Psoas muscle (tissue), 8 donors: ENCODE data around the gene FAM107B. TPM values are rescaled to one million over a fixed set of nuclear protein-coding genes. Genes with fewer than 3 reads are reported as not detected.

Experiments
- ATAC-seq, 4 donors: fragments of 200-7000 bp; cut with Tn5 transposase; one replicate each; pipeline ENCODE4 v1.9.1; 2020; ENCODE audit warnings: moderate library complexity in 3 of 4, mild to moderate bottlenecking in 2 of 4
- DNase-seq, 2 donors: peaks; one replicate each; pipeline ENCODE4 v3.0.0-alpha.2; 2020
- H3K27ac ChIP-seq: fragments of 200-600 bp; one replicate; pipeline ENCODE4 v1.8.0; 2022
- H3K27me3 ChIP-seq, 3 donors: fragments of 200-600 bp in 1 of 3; one replicate each; pipeline versions ENCODE4 v1.6.1 to v1.8.0; 2013 to 2022; ENCODE audit warnings: low read length in 2 of 3, mild to moderate bottlenecking in 2 of 3, moderate library complexity in 1 of 3; ENCODE audit not compliant: insufficient read depth in 3 of 3
- H3K36me3 ChIP-seq, 2 donors: fragments of 200-600 bp in 1 of 2; one replicate each; pipeline versions ENCODE4 v1.6.1 to v1.8.0; 2013 to 2022; ENCODE audit warnings: low read depth in 1 of 2, mild to moderate bottlenecking in 1 of 2, moderate library complexity in 1 of 2; ENCODE audit not compliant: insufficient read depth in 1 of 2
- H3K4me1 ChIP-seq: fragments of 200-600 bp; one replicate; pipeline ENCODE4 v1.8.0; 2022
- H3K4me3 ChIP-seq: fragments of 200-600 bp; one replicate; pipeline ENCODE4 v1.8.0; 2022; ENCODE audit warnings: mild to moderate bottlenecking
- H3K9me3 ChIP-seq: fragments of 200-600 bp; one replicate; pipeline ENCODE4 v1.8.0; 2022
- WGBS, 3 donors: extraction: QIAGEN DNeasy Blood & Tissue Kit; methylation state at CpG; one replicate each; pipeline versions ENCODE4 v1.1.6 to v1.1.7; 2013; 5-methylcytosine and 5-hydroxymethylcytosine counted together
- intact Hi-C, 2 donors: fragments of 100-400 bp; cut with DNase I; formaldehyde crosslinking; loops; one replicate each; pipeline versions ENCODE4 v1.11.0 to v1.14.2; 2022
- polyA plus RNA-seq, 3 donors: library from polyadenylated mRNA; stranded (reverse); fragments of 200-250 nt; gene quantifications; one replicate each; pipeline ENCODE4 v1.2.3, GENCODE V29; 2013
- total RNA-seq, 4 donors: library from RNA; stranded (reverse); fragmentation: NEBNext Ultra II Directional in 2 of 4; extraction: Animal tissue kit (Norgen Biotek cat#: 25700) in 2 of 4; gene quantifications; one replicate each; pipeline versions ENCODE4 v1.2.1 to v1.2.4, GENCODE V29; 2021 to 2023
- TF ChIP-seq, protein P1 (sequence below): fragments of 200-600 bp; IDR thresholded peaks from one replicate; pipeline ENCODE4 v1.8.0; 2022; ENCODE audit warnings: antibody characterized with exemption
- donor health status: healthy with polysubstance abuse.
- donor health status: DM: no; HTN: no; CAD: no; lungs with moderate emphysema.
- donor health status: Bipolar disorder and iron deficiency.
- donor health status: healthy.
- donor health status: DM: yes; HTN: yes; CAD: no.
- donor health status: DM: no; HTN: no; CAD: no.
- donor health status: DM: no; HTN: no; CAD: no.
- donor health status: DM: yes; HTN: yes; CAD: no.

The FAM107B gene
- total and polyA plus RNA-seq, 7 donors: 1.0 to 3.1 (median 1.8) TPM

DNA sequence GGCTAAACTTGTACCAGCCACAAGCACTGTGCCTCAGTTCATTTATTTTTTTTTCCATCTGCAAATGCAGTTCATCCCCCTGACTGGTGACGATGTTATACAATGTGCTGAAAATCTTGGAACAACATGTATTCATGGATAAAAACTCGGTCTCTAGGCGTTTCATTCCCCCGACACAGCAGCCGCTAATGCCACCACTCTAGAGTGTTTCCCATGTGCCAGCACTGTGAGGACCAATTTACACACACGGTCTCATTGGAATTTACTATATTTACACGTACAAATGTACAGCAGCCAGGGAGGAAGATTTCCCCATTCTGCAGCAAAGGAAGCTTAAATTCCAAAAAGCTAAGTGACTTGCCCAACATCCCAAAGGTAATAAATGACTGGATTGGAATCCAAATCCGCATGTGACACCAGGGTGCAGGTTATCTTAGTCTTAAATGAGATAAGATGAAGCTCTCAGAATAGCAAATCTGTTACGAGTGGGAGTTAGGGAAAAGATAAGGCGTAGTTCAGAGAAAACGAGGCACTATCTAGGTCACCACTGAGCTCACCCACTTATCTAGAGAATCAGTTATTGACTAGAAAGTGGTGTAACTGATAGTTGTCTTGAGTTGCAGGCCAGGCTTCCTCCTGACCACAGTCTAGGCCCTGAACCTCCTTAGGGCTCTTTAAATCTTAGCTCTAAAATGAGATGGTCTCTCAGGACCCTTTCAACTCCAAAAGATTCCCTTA, 36.7 kb downstream of the FAM107B start:
- Histone ChIP-seq H3K4me1 (no peaks in the 10 kb centered on the region), H3K9me3 (no peaks in the 10 kb centered on the region), H3K36me3 (no peaks in the 10 kb centered on the region), H3K4me3 (no peak overlapping the region), H3K27me3 (no peaks in the 10 kb centered on the region), H3K27ac (no peak overlapping the region)
- DNase-seq: no peak
- intact Hi-C loops: no loop called here
- WGBS, 3 donors: 77 to 88% (median 83%) methylated on average over 11 of the region's 11 CpGs
- no peak for ATAC-seq
- TF ChIP-seq, protein P1, sequence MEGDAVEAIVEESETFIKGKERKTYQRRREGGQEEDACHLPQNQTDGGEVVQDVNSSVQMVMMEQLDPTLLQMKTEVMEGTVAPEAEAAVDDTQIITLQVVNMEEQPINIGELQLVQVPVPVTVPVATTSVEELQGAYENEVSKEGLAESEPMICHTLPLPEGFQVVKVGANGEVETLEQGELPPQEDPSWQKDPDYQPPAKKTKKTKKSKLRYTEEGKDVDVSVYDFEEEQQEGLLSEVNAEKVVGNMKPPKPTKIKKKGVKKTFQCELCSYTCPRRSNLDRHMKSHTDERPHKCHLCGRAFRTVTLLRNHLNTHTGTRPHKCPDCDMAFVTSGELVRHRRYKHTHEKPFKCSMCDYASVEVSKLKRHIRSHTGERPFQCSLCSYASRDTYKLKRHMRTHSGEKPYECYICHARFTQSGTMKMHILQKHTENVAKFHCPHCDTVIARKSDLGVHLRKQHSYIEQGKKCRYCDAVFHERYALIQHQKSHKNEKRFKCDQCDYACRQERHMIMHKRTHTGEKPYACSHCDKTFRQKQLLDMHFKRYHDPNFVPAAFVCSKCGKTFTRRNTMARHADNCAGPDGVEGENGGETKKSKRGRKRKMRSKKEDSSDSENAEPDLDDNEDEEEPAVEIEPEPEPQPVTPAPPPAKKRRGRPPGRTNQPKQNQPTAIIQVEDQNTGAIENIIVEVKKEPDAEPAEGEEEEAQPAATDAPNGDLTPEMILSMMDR: no peak

DNA sequence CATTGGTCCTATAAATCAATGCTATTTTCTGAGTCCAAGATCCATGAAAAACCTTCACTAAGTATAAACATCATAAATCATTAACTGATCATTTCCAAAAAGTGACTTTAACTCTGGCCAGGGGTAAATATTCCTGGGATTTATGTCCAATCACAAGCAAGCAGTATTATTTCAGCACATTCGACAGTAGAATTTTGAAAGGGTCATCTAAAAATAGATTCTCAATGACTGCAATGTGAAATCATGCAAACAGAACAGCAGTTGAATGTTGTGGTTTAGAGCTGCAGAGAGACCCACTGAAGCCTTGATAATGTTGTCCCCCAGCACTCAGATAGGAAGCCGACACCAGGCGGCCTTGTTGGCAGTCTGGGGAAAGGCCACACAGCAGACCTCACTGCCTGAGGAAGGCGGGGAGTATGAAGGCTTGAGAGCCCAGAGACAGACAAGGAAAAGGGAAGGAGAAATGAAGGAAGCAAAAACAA, 38.1 kb downstream of the FAM107B start:
- no peak overlapping the region for H3K4me3 ChIP-seq
- no peaks in the 10 kb centered on the region for H3K4me1 ChIP-seq
- H3K9me3 ChIP-seq: no peaks in the 10 kb centered on the region
- H3K36me3 ChIP-seq: no peaks in the 10 kb centered on the region
- peak overlapping the region; percentile 53 for H3K27ac ChIP-seq
- WGBS, 3 donors: 48 to 52% (median 52%) methylated on average over 4 of the region's 4 CpGs
- TF ChIP-seq, protein P1: no peak
- no peak for DNase-seq
- no peak for ATAC-seq
- H3K27me3 ChIP-seq: no peaks in the 10 kb centered on the region
- intact Hi-C loops: no loop called here

DNA sequence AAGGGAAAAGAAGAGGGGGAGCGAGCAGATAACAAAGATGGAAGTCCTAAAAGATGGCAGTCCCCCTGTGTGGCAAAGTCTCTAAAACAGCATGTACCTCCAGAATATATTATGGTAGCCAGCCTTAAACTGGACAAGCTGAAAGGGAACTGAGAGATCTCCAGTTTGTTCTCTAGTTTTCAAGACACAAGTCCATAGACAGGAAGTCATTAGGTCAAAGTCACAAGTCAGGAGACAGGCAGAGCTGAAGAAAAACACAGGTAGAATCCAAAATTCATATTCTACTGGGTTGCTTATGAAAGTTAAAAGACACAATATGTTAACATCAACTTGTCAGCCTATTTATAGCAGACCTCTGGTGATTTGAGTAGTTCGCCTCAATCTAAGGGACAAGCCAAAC, 38.7 kb downstream of the FAM107B start:
- ATAC-seq (no peak), DNase-seq (no peak)
- TF ChIP-seq, protein P1: no peak
- intact Hi-C loops: no loop called here
- 91 to 95% (median 92%) methylated on average over 2 of the region's 2 CpGs for WGBS, 3 donors
- H3K4me3 ChIP-seq: no peak overlapping the region
- no peaks in the 10 kb centered on the region for H3K36me3 ChIP-seq
- no peak overlapping the region for H3K27ac ChIP-seq
- H3K4me1 ChIP-seq: no peaks in the 10 kb centered on the region
- no peaks in the 10 kb centered on the region for H3K27me3 ChIP-seq
- H3K9me3 ChIP-seq: no peaks in the 10 kb centered on the region

DNA sequence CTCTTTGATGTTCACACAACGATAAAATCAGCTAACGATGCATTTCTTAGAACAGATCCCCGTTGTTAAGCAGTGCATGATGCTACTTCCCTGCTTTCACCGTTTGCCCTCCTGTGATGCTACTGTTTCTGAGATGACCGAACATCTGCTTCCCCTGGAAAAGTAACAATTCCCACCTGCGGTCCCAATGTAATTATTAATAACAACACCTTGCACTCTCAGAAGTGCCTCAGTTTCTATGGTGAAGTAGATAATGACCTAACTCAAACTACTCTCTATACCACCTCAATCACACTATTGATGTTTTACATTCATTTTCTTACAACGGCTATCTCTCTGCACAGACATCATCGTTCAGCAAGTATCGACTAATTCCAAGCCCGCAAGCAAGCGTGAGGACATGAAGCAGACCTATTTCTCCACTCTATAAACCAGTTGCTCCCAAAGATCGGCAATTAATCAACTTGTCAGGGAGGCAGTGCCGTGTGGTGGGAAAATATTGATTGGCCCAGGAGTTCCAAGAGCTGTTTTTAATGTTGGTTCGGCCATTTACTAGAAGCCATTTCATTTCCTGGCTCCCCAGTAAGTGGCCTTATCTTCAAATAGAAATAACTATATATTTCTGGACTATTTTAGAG, 42.7 kb downstream of the FAM107B start:
- no peak for ATAC-seq
- TF ChIP-seq, protein P1: no peak
- DNase-seq: no peak
- Histone ChIP-seq H3K27ac (no peak overlapping the region), H3K36me3 (no peaks in the 10 kb centered on the region), H3K27me3 (no peaks in the 10 kb centered on the region), H3K4me1 (no peaks in the 10 kb centered on the region), H3K4me3 (no peak overlapping the region), H3K9me3 (no peaks in the 10 kb centered on the region)
- intact Hi-C loops: no loop called here
- 78 to 84% (median 82%) methylated on average over 14 of the region's 14 CpGs for WGBS, 3 donors
